Calu3 (cell line): ENCODE measurements around the gene PACRG. TPM values are rescaled to one million over a fixed set of nuclear protein-coding genes. Genes with fewer than 3 reads are reported as not detected.

Source experiments
- BruUV-seq: library from RNA; stranded (reverse); fragments of 400-500 nt; replicated peaks from 2 replicates; lab custom pipeline; 2021; lab: Mats Ljungman, UMichigan
- CTCF ChIA-PET: fragments of 300-600 bp; sonication (Branson Sonifier 250); formaldehyde crosslinking; loops from one replicate; lab custom pipeline; 2022; ENCODE audit warnings: antibody characterized with exemption; lab: Charles Lee
- DNase-seq: peaks from one replicate; pipeline ENCODE4 v3.0.0; 2022
- H3K27ac Mint-ChIP-seq: one replicate; pipeline ENCODE4 v1.8.0; 2022; ENCODE audit warnings: mixed read lengths; ENCODE audit not compliant: unreplicated experiment
- H3K27me3 Mint-ChIP-seq: one replicate; pipeline ENCODE4 v1.8.0; 2022; ENCODE audit warnings: mixed read lengths; ENCODE audit not compliant: unreplicated experiment
- H3K36me3 Mint-ChIP-seq: one replicate; pipeline ENCODE4 v1.8.0; 2022; ENCODE audit warnings: mild to moderate bottlenecking, moderate library complexity, mixed read lengths; ENCODE audit not compliant: insufficient read depth, unreplicated experiment
- H3K4me1 Mint-ChIP-seq: one replicate; pipeline ENCODE4 v1.8.0; 2022; ENCODE audit warnings: mild to moderate bottlenecking, low read depth, mixed read lengths; ENCODE audit not compliant: unreplicated experiment
- H3K4me3 Mint-ChIP-seq: one replicate; pipeline ENCODE4 v1.8.0; 2022; ENCODE audit warnings: mild to moderate bottlenecking, low read depth, moderate library complexity, mixed read lengths; ENCODE audit not compliant: unreplicated experiment
- H3K9me3 Mint-ChIP-seq: one replicate; pipeline ENCODE4 v1.8.0; 2022; ENCODE audit warnings: low read depth, mixed read lengths; ENCODE audit not compliant: unreplicated experiment
- CTCF ChIP-seq: fragments of 200-600 bp; IDR thresholded peaks from one replicate; pipeline ENCODE4 v1.8.0; 2022; ENCODE audit warnings: antibody characterized with exemption; ENCODE audit not compliant: unreplicated experiment
- intact Hi-C: fragments of 100-400 bp; cut with micrococcal nuclease; formaldehyde crosslinking; loops from one replicate; pipeline ENCODE4 v1.10.0; 2022; ENCODE audit not compliant: unreplicated experiment
- total RNA-seq: library from RNA; stranded (reverse); gene quantifications from 2 replicates; pipeline ENCODE4 v1.2.3, GENCODE V29; 2022

Gene PACRG
- total RNA-seq, 1 experiment from 2014 or later: 1.5 TPM

GRCh38 chr6:162857326-162857725, 129.6 kb downstream of the PACRG start:
- Mint-ChIP-seq H3K36me3 (no peaks in the 10 kb centered on the region), H3K27ac (peak overlapping the region; percentile 44), H3K4me3 (peak overlapping the region; percentile 57), H3K27me3 (no peaks in the 10 kb centered on the region), H3K4me1 (peaks cover 7% of the 10 kb centered on the region), H3K9me3 (peaks cover 2% of the 10 kb centered on the region)
- CTCF ChIA-PET: no interaction called here
- BruUV-seq: no TSS peak
- no peak for TF ChIP-seq CTCF
- DNase-seq: no peak
- intact Hi-C loops: loop anchor here (5.0 to 10.0 kb wide), 3 partner anchors 307 to 1100 kb away; no protein-coding TSS in a partner anchor

- BruUV-seq: no TSS peak
- H3K4me1 Mint-ChIP-seq: no peaks in the 10 kb centered on the region
- intact Hi-C loops: no loop called here
- no peak for DNase-seq
- no peak overlapping the region for H3K4me3 Mint-ChIP-seq
- CTCF ChIA-PET: no interaction called here
- no peak for TF ChIP-seq CTCF
- H3K36me3 Mint-ChIP-seq: no peaks in the 10 kb centered on the region
- peaks cover 2% of the 10 kb centered on the region for H3K9me3 Mint-ChIP-seq
- H3K27me3 Mint-ChIP-seq: no peaks in the 10 kb centered on the region
- H3K27ac Mint-ChIP-seq: no peak overlapping the region
These were observed 134.7 kb downstream of the PACRG start for GRCh38 chr6:162862462-162862861.

GRCh38 chr6:162862941-162863340, 135.2 kb downstream of the PACRG start:
- CTCF ChIA-PET: interaction anchor here (0.6 kb wide), 1 partner anchor 1441 kb away, joined by 7 read pairs; no protein-coding TSS in a partner anchor
- Mint-ChIP-seq H3K4me1 (no peaks in the 10 kb centered on the region), H3K27ac (no peak overlapping the region), H3K27me3 (no peaks in the 10 kb centered on the region), H3K36me3 (no peaks in the 10 kb centered on the region), H3K4me3 (no peak overlapping the region), H3K9me3 (peaks cover 2% of the 10 kb centered on the region)
- BruUV-seq: no TSS peak
- no peak for DNase-seq
- intact Hi-C loops: no loop called here
- no peak for TF ChIP-seq CTCF

- H3K27me3 Mint-ChIP-seq: no peaks in the 10 kb centered on the region
- intact Hi-C loops: no loop called here
- CTCF ChIA-PET: no interaction called here
- BruUV-seq: no TSS peak
- DNase-seq: no peak
- peaks cover 2% of the 10 kb centered on the region for H3K9me3 Mint-ChIP-seq
- H3K4me3 Mint-ChIP-seq: no peak overlapping the region
- no peaks in the 10 kb centered on the region for H3K4me1 Mint-ChIP-seq
- H3K36me3 Mint-ChIP-seq: no peaks in the 10 kb centered on the region
- no peak for TF ChIP-seq CTCF
- H3K27ac Mint-ChIP-seq: no peak overlapping the region
These were observed 136.0 kb downstream of the PACRG start for GRCh38 chr6:162863821-162864220.
